DND-41 (cell line): ENCODE data around the gene CLDN6.

Experiments used
- EZH2 ChIP-seq: IDR thresholded peaks from 3 replicates; pipeline ENCODE4 v1.6.1; 2012; ENCODE audit warnings: borderline replicate concordance, low read depth, mild to moderate bottlenecking, moderate library complexity, low read length, inconsistent platforms; ENCODE audit not compliant: severe bottlenecking
- TF ChIP-seq, protein P1 (sequence below): IDR thresholded peaks from 2 replicates; pipeline ENCODE4 v1.5.1; 2012; ENCODE audit warnings: borderline replicate concordance, low read length, moderate library complexity, mild to moderate bottlenecking; ENCODE audit not compliant: poor library complexity, severe bottlenecking; ENCODE audit errors: extremely low read depth

DNA sequence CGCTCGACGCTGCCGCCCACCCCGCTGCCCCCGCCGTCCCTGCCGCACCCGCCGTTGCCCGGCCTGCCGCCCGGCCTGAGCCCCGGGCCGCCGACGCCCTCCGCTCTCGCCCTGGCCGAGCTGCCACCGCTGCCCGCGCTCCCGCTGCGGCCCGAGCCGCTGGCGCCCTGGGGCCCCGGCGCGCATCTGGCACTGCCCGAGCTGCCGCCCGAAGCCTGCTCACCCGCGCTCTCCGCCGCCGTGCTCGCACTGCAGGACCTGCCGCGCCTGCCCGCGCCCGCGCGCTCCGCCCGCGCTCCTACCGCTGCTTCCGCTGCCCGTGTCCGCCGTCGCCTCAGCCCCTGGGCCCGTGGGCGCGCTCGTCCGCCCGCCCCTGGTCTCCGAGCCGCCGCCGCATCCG lies 13.7 kb downstream of the CLDN6 start:
- TF ChIP-seq EZH2 = no peak
- TF ChIP-seq, protein P1, sequence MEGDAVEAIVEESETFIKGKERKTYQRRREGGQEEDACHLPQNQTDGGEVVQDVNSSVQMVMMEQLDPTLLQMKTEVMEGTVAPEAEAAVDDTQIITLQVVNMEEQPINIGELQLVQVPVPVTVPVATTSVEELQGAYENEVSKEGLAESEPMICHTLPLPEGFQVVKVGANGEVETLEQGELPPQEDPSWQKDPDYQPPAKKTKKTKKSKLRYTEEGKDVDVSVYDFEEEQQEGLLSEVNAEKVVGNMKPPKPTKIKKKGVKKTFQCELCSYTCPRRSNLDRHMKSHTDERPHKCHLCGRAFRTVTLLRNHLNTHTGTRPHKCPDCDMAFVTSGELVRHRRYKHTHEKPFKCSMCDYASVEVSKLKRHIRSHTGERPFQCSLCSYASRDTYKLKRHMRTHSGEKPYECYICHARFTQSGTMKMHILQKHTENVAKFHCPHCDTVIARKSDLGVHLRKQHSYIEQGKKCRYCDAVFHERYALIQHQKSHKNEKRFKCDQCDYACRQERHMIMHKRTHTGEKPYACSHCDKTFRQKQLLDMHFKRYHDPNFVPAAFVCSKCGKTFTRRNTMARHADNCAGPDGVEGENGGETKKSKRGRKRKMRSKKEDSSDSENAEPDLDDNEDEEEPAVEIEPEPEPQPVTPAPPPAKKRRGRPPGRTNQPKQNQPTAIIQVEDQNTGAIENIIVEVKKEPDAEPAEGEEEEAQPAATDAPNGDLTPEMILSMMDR = no peak
